Caki2 (cell line): Measurements from ENCODE around the gene YTHDF1. TPM values are rescaled to one million over a fixed set of nuclear protein-coding genes. Genes with fewer than 3 reads are reported as not detected.
A peak's percentile ranks its signal among the peaks of the same experiment; 100 is the strongest.
"Not testable (repeated sequence)": the region's sequence is repeated elsewhere in the genome, so short reads cannot be mapped to it uniquely, and the experiment has no call there.

ENCODE experiments used
- DNase-seq: peaks from one replicate; pipeline ENCODE4 v3.0.0-alpha.2; 2015; ENCODE audit warnings: low read depth
- in situ Hi-C: cut with HindIII; loops from 2 replicates; pipeline ENCODE4 v1.10.0; 2016; ENCODE audit warnings: low sequenced_read_pairs, low pct_unique_long_range_greater_than_20kb, mixed read lengths
- total RNA-seq: library from RNA; depleted of rRNA; stranded (reverse); fragments of >200 nt; shearing (Covaris generic); gene quantifications from 2 replicates; pipeline ENCODE4 v1.2.3, GENCODE V29; 2014; ENCODE audit warnings: low replicate concordance

Gene YTHDF1
- total RNA-seq, 1 experiment from 2014 or later, result 20.0 TPM

DNA sequence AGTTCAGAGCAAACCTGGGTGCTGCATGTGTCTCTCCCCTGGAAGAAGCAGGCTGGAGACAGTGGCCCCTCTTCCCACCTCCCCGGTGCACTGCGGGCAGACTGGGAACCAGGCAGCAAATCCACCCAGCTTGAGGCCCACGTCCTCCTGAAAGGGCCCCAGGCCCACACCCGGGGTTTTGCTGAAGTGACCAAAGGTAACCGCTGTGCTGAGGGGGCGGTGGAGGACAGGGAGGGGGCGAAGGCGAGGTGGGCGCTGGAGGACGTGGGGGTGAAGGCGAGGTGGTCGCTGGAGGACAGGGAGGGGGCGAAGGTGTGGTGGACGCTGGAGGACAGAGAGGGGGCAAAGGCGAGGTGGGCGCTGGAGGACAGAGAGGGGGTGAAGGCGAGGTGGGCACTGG lies 18.0 kb upstream of the YTHDF1 start:
- in situ Hi-C loops, result no loop called here
- DNase-seq, result no peak

DNA sequence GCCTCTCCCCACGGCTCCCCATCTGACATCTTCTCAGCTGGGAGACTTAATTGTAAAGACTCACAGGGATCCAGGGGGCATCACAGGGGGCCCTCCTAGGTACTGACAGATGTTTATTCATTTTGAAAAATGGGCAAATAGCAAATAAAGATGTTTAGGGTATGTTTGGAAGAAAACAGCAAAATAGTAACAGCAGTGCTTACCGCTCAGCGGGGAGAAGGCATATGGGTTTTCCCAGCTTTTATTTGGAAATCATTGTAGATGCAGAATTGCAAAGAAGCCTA lies 17.1 kb upstream of the YTHDF1 start:
- no peak for DNase-seq
- in situ Hi-C loops, result no loop called here

DNA sequence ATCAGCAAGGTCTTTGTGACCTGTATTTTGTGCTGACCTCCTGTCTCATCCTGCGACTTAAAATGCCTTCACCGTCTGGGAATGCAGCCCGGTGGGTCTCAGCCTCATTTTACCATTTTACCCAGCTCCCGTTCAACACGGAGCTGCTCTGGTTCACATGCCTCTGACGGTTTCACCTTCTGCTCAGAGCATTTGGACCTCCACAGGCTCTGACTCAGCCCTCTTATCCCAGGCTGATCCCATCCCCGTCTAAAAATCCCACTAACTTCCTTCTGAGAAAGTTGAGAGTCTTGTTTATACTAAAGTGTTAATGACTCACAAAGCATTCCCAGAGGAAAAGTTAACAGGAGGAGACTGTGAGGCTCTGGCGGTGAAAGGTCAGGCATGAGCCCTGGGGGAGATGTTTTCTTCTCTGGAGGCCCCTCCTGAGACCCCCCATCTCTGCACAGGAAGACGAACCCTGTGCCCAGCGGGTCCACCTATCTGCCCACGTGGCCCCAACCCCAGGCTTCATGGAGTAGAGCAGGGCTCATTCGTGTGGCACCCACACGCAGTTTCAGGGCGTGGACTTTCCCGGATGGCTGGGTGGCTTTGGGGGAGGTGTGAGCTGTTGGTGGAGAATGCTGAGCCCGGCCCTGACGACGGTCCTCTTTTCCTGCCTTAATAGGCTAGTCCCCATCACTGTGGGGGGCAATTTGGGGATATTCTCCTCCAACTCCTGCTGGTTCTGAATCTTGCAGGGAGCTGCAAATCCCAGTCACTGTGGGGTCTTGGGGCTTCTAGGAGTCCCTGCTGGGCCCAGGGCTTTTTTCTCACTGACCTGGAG lies 16.5 kb upstream of the YTHDF1 start:
- peak; percentile 99 for DNase-seq
- in situ Hi-C loops, result no loop called here

DNA sequence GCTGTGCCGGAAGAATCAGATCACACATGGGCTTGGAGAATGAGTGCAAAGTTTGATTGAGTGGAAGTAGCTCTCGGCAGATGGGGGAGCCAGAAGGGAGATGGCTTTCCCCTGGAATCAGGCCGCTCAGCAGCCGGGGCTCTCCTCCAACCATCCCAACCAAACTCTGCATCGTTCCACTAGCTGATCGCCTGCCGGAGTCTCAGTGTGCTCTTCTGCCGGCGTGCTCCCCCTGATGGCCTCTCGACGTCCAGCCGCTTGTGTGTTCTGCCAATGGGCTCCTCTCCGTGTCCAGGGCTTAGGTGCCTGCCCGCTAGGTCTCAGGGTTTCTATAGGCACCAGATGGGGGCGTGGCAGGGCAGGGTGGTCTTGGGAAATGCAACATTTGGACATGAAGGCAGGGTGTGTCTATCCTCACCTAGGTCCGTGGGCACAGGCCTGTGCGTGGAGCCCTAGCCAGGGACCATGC lies 14.9 kb upstream of the YTHDF1 start:
- DNase-seq, result no peak
- in situ Hi-C loops, result no loop called here

DNA sequence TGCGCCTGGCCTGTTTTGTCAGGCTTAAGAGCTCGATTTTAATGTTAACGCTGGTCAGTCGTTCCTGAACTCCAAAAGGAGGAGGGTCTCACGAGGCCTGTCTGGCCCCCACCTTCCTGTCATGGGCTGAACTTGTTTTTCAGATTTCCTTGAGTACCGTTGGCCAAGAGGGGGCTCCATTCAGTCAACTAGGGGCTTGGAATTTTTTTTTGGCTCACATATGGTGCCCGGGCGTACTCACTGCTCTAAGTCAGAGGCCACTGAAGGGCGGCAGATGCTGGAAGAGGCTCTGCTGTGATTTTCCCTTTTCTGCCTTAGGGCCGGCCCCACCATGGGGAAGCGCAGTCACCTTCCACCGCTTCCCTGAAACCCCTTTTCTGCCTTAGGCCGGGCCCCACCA lies 12.9 kb upstream of the YTHDF1 start:
- no peak for DNase-seq
- in situ Hi-C loops, result no loop called here

DNA sequence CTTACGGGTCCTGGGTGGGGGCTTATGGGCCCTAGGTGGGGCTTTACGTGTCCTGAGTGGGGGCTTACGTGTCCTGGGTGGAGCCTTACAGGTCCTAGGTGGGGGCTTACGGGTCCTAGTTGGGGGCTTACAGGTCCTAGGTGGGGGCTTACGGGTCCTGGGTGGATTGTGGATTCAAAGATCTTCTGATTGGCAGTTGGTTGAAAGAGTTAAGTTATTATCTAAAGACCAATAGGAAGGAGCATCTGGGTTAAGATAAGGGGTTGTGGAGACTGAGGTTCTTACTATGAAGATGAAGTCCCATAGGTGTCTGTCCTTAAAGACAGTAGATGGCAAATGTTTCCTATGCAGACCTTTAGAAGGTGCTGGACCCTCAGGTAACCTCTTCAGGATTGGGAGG lies 11.3 kb upstream of the YTHDF1 start:
- no peak for DNase-seq
- in situ Hi-C loops, result no loop called here

DNA sequence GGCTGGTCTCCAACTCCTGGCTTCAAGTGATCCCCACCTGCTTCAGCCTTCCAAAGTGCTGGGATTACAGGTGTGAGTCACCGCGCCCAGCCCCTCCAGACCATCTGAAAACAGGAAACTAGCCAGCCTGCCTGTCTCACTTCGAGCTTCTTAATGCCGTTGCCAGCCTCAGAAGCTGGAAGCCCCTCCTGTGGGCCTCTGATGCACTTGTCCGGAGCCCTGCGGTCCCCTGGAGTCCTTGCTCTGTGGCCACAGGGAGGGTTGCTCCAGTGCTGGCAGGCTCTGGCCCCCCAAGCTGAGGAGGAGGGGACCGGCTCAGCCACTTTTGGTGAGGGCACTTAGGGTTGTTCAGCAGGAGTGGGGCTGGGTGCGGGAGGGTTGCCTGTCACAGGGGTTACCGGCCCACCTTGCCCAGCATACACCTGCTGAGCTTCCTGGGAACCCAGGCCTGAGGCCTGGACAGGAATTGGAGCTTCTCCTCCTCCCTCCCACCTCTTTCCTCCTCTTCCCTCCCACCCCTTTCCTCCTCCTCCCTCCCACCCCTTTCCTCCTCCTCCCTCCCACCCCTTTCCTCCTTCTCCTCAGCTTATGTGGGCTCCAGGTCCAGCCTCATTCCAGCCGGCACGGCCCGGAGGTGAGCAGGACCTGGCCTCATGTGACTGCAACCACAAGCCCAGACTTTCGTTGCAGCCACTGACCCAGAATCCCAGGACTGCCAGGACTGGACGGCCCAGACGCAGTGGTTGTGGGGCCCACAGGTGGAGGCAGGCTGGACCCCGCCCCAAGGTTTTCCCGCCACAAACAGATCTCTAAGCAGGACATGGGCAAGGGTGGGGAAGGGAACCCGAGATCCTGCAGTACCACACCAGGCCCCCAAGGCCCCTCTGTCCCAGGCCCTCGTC lies 10.4 kb upstream of the YTHDF1 start:
- in situ Hi-C loops, result no loop called here
- DNase-seq, result no peak

DNA sequence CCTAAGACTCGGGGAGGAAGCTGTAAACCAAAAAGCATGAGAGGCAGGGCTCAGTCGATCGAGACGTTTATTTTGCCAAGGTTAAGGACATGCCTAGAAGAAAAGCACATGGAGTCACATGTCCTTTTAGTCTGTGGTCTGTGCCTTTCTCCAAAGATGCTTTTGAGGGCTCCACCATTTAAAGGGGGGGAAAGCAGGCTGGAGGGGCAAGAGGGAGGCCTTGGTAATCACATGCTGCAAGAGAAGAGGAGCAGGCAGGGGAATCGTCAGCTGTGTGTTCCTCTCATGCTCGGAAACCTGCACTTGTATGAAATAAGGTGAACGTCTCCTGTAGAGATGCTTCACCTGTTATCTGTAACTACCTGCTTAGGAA lies 9.1 kb upstream of the YTHDF1 start:
- in situ Hi-C loops, result no loop called here
- no peak for DNase-seq

DNA sequence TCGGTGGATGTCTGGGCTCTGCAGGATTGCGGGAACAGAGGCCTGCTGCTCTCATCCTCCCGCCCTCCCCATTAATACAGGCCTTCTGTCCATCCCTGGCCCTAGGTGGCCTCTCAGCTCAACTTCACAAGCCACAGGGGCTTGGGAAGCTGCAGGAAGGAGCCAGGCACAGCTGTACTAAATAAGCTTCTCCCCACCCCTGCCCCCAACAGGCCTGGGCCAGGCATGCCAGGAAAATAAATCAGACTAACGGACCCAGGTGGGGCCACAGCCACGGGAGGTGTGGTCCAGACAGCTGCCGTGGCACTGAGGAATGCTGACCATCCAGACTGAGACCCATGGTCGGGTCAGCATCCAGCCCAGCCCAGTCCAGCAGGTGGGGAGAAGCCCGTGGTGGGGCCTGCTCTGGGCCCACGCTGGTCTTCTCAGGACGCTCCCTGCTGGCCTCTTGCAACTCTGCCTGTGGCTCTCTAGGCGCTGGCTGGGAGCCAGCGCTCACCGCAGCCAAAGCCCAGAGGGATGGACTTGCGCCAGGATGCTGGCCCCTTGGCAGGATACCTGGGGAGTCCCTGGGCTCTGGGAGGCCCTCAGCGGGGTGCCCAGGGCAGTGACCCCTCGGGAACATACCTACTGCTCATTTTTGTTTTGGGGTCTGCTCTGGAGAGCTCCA lies 8.6 kb upstream of the YTHDF1 start:
- in situ Hi-C loops, result loop anchor here (5.0 kb wide), 1 partner anchor 53 kb away; no protein-coding TSS in a partner anchor
- peak; percentile 98 for DNase-seq

DNA sequence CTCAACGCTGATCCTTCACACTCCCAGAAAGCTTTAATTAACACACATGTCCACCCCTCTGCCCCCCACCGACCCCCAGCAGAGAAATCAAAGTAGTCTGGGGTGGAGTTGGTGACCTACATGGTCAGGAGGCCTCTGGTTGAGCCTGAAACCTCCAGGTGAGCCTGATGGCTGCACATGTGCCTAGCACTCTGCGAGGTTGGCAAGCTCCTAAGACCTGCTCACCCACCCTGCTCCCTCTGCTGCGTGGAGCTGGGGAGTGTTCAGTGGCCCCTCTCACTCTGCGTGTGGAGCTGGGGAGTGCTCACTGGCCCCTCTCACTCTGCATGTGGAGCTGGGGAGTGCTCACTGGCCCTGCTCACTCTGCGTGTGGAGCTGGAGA lies 7.9 kb upstream of the YTHDF1 start:
- DNase-seq, result no peak
- in situ Hi-C loops, result loop anchor here (5.0 kb wide), 1 partner anchor 53 kb away; no protein-coding TSS in a partner anchor

DNA sequence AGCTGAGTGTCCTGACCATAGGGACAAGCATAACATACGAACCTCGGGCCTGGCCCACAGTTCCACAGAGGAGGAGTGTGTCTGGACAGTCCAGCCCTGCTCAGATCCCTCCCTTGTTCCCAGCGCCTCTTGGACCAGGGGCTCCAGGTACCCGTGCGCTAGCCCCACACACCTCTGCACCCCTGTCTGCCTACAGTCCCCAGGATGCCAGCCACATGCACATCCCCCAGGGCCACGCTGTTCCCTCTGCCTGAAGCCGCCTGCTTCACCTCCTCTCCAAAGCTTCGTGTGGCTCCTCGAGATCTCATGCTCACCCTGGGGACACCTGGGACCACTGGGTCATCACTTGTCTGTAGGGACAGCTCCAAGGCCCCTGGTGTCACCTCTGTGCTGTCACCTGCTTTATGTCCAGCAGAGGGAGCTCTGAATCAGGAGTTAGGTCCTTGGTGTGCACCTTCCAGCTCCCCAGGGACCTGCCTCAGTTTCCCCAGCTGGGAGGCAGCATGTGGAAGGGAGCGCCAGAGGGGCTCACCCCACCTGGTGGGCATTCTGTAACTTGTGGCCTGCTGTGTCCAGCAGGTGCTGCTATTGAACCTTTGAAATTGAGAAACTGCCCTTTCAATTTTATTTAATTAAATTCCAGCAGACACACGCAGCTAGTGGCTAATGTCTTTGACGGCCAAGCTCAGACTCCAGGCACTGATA lies 7.3 kb upstream of the YTHDF1 start:
- peak; percentile 47 for DNase-seq
- in situ Hi-C loops, result loop anchor here (5.0 kb wide), 1 partner anchor 54 kb away; no protein-coding TSS in a partner anchor

DNA sequence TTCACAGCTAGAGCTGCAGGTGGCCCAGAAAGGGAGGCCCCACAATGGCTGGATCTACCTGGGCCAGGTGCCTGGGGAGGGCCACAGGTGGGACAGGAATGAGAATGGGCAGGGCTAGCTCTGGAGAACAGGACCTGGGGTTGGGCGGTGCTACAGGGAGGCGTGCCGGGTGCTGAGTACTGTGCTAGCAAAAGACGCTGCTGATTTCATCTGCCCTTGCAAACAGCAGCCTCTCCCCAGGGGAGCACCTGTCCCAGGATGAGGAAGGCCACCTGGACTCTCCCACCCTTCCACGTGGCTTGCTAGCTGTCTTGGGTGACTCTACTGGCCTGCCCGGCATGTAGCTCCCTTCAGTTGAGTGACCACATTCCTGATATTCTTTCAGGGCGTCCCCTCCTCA lies 6.6 kb upstream of the YTHDF1 start:
- in situ Hi-C loops, result loop anchor here (5.0 kb wide), 1 partner anchor 55 kb away; no protein-coding TSS in a partner anchor
- DNase-seq, result no peak

DNA sequence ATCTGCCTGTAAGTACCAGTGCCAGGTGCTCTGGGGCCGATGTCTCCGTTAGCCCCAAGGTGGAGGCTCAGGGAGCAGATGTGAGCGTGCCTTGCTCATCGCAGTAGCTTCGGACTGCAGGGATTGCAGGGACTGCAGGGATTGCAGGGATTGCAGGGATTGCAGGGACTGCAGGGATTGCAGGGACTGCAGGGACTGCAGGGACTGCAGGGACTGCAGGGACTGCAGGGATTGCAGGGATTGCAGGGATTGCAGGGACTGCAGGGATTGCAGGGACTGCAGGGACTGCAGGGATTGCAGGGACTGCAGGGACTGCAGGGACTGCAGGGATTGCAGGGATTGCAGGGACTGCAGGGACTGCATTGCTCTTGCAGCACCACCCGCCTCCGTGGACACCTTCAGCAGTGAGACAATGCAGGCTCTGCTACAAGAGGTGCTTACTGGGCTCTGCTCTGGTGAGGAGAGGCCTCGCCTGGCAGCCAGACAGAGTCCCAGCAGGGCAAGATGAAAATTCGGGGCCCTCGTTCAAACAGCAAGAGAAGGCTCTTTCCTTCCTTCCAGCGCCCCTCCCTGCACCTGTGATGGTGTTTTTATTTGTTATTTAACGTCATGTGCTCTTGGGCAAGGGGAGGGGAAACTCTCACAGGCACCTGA lies 5.6 kb upstream of the YTHDF1 start:
- in situ Hi-C loops, result loop anchor here (5.0 kb wide), 1 partner anchor 56 kb away; no protein-coding TSS in a partner anchor
- not testable (repeated sequence) for DNase-seq

DNA sequence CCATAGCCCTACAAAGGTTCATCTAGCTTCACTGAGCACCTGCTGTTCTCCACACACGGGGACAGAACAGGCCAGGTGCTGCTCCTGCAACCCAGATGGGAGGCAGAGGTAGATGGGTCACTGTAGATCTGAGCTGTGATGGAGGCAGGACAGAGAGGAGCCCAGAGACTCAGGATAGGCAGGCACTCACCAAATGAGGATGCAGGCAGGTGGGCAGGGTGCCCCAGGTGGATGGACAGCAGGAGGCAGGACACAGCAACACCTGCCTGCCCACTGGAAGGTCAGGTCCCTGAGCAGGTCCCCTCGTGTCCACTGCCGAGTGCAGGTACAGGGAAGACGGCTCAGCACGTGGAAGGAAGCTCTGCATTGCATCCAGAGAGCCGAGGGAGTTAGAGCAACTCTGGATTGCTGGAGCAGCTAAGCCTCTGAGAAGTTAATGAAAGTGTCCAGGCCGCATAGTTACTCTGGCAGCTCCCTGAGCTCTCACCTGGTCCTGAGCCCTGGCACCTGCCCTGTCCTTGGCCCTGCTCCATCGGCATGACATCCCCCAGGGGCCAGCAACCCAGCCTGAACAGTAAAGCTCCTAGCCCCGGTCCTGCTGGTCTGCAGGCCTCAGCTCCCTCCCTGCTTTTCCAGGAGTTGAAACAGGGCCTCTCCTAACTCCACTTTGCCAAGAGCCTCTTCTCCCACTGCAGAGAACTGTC lies 4.9 kb upstream of the YTHDF1 start:
- no peak for DNase-seq
- in situ Hi-C loops, result loop anchor here (5.0 kb wide), 1 partner anchor 56 kb away; no protein-coding TSS in a partner anchor

DNA sequence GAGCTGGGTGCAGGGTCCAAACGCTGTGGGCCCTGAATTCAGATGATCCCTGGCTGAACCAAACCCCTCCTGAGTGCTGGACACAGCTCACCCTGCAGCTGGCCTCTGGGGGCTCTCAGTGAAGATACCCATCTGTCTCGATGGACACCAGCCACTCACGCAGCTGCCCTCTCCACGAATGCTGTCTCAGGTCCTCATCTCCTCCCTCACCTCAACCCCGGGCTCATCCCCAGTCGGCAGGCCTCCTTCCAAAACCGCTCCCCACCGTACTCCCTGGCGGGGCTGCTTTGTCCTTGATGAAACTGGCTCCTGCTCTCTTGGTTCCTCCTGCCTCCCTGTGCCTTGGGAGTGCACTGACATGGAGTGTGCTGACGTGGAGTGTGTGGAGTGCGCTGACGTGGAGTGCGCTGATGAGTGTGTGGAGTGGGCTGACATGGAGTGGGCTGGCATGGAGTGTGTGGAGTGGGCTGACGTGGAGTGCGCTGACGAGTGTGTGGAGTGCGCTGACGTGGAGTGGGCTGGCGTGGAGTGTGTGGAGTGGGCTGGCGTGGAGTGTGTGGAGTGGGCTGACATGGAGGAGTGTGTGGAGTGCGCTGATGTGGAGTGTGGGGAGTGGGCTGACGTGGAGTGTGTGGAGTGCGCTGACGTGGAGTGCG lies 4.1 kb upstream of the YTHDF1 start:
- in situ Hi-C loops, result loop anchor here (5.0 kb wide), 1 partner anchor 57 kb away; no protein-coding TSS in a partner anchor

DNA sequence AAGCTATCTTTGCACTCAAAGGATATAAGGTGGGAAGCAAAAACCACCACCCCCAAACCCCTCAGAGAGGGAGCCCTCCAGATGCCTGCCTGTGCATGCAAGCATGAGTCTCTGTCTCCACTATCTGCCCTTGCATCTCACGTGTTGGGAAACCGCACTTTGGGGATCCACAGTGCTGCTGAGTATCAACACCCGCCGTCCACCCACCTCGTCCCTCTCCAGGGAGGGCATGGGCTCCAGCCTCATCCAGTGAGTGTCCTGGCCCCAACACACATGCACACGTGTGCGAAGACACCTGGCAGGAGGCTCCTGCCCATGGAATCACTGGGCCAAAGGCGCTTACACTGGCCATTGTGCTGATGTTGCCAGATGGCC lies 3.5 kb upstream of the YTHDF1 start:
- no peak for DNase-seq
- in situ Hi-C loops, result no loop called here

More for the DNA sequence above, 4.1 kb upstream of the YTHDF1 start:
- DNase-seq, result no peak
